Bone marrow (tissue), 2 donors: Measurements from ENCODE around the gene ZSWIM5.

Experiments
- DNase-seq, 2 donors: peaks; one replicate each; lab custom pipeline; 2025; lab: John Stamatoyannopoulos, UW

The ZSWIM5 gene

GRCh38 chr1:45018599-45019230 is 187.7 kb downstream of the ZSWIM5 start:
- DNase-seq = peak in 1 of 2 donors; percentile 5

GRCh38 chr1:45016767-45017166 is 189.6 kb downstream of the ZSWIM5 start:
- no peak for DNase-seq

- DNase-seq = no peak
Measured at GRCh38 chr1:45016090-45016697, 190.2 kb downstream of the ZSWIM5 start.

GRCh38 chr1:45015683-45016082 is 190.7 kb downstream of the ZSWIM5 start:
- DNase-seq = no peak

- peak; percentile 46 to 71 for DNase-seq
Measured at GRCh38 chr1:45014321-45015028, 191.9 kb downstream of the ZSWIM5 start.

- no peak for DNase-seq
Measured at GRCh38 chr1:45013551-45014209, 192.7 kb downstream of the ZSWIM5 start.

GRCh38 chr1:45012639-45013278 is 193.6 kb downstream of the ZSWIM5 start:
- peak; percentile 21 to 22 for DNase-seq

GRCh38 chr1:45011837-45012638 is 194.4 kb downstream of the ZSWIM5 start, which contains the start of gene UROD:
TSS of gene UROD (plus strand) at chr1:45012254. CDS start at chr1:45012266, 12 bp downstream.
- peak; percentile 39 to 90 for DNase-seq

GRCh38 chr1:45010855-45011811 is 195.3 kb downstream of the ZSWIM5 start, which contains the start of gene HECTD3:
TSS of gene HECTD3 (minus strand) at chr1:45011324. CDS start at chr1:45011257, 67 bp downstream.
- DNase-seq = peak; percentile 42 to 43

GRCh38 chr1:45009956-45010854 is 196.2 kb downstream of the ZSWIM5 start:
- no peak for DNase-seq

- DNase-seq = no peak
Measured at GRCh38 chr1:45009296-45009865, 197.0 kb downstream of the ZSWIM5 start.

GRCh38 chr1:45008516-45008915 is 197.9 kb downstream of the ZSWIM5 start:
- DNase-seq = no peak

GRCh38 chr1:45008076-45008475 is 198.3 kb downstream of the ZSWIM5 start:
- DNase-seq = no peak

- no peak for DNase-seq
Measured at GRCh38 chr1:45007311-45007710, 199.1 kb downstream of the ZSWIM5 start.

GRCh38 chr1:45005761-45006160 is 200.6 kb downstream of the ZSWIM5 start:
- no peak for DNase-seq

- DNase-seq = no peak
Measured at GRCh38 chr1:45004281-45004920, 202.0 kb downstream of the ZSWIM5 start.

GRCh38 chr1:45003741-45004140 is 202.7 kb downstream of the ZSWIM5 start:
- no peak for DNase-seq
